HFFc6 (cell line): Measurements from ENCODE around the gene SLC28A2. TPM values are rescaled to one million over a fixed set of nuclear protein-coding genes. Genes with fewer than 3 reads are reported as not detected.

Experiments used
- DNase-seq: peaks from one replicate; pipeline ENCODE4 v3.0.0-alpha.2; 2018
- H3K27ac Mint-ChIP-seq: 2 replicates; pipeline ENCODE4 v1.8.0; 2020; ENCODE audit warnings: mild to moderate bottlenecking, mixed read lengths
- H3K27me3 Mint-ChIP-seq: 2 replicates; pipeline ENCODE4 v1.8.0; 2021; ENCODE audit warnings: mild to moderate bottlenecking, moderate library complexity, mixed read lengths; ENCODE audit not compliant: insufficient read depth
- H3K36me3 Mint-ChIP-seq: 2 replicates; pipeline ENCODE4 v1.8.0; 2021; ENCODE audit warnings: low read depth, mixed read lengths
- H3K4me1 Mint-ChIP-seq: 2 replicates; pipeline ENCODE4 v1.8.0; 2020; ENCODE audit warnings: low read depth, mixed read lengths
- H3K4me3 Mint-ChIP-seq: 2 replicates; pipeline ENCODE4 v1.8.0; 2020; ENCODE audit warnings: mild to moderate bottlenecking, moderate library complexity, mixed read lengths
- H3K9me3 Mint-ChIP-seq: 2 replicates; pipeline ENCODE4 v1.8.0; 2020; ENCODE audit warnings: mild to moderate bottlenecking, mixed read lengths
- total RNA-seq, 6 experiments: library from RNA; stranded (reverse); fragmentation: NEBNext Ultra II Directional; extraction: Animal tissue kit (Norgen Biotek cat#: 25700); gene quantifications; 2 replicates in 1 of 6; 3 replicates in 5 of 6; pipeline ENCODE4 v1.2.3, GENCODE V29; 2021
- TF ChIP-seq, protein P1 (sequence below): fragments of 200-600 bp; sonication (generic); IDR thresholded peaks from 2 replicates; pipeline ENCODE4 v1.5.0; 2021; ENCODE audit warnings: antibody characterized with exemption, mild to moderate bottlenecking

SLC28A2 gene
- total RNA-seq, 6 experiments from 2014 or later, result not detected

DNA sequence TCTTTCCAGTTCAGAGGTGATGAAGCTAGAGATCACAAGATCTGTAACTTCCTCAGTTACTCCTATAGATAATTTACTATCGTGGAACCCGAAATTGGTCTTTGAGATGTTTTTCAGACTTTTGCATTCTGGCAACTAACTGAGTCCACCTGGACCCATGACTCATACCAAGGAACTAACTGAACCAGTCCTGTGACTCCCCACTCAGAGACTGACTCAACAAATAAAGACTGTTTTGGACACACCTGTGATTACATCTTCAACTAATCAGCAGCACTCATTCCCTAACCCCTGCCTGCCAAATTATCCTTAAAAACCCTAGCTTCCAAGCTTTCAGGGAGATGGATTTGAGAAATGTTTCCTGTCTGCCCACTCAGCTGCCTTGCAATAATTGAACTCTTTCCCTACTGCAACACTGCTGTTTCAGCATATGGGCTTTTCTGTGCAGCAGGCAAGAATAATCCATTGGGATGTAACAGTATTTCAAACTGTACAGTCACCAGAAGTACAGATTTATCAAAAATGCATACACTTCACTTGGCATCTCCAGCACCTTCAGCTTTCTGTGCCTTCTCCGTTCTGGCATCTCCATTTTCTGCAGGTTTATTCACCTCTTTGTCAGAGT, 68.7 kb downstream of the SLC28A2 start:
- peaks cover 16% of the 10 kb centered on the region; the same call in 1 of the 2 replicates for H3K27me3 Mint-ChIP-seq
- no peaks in the 10 kb centered on the region for H3K4me1 Mint-ChIP-seq
- H3K36me3 Mint-ChIP-seq, result no peaks in the 10 kb centered on the region
- H3K27ac Mint-ChIP-seq, result no peak overlapping the region
- no peaks in the 10 kb centered on the region for H3K9me3 Mint-ChIP-seq
- no peak overlapping the region for H3K4me3 Mint-ChIP-seq
- DNase-seq, result no peak
- TF ChIP-seq, protein P1, sequence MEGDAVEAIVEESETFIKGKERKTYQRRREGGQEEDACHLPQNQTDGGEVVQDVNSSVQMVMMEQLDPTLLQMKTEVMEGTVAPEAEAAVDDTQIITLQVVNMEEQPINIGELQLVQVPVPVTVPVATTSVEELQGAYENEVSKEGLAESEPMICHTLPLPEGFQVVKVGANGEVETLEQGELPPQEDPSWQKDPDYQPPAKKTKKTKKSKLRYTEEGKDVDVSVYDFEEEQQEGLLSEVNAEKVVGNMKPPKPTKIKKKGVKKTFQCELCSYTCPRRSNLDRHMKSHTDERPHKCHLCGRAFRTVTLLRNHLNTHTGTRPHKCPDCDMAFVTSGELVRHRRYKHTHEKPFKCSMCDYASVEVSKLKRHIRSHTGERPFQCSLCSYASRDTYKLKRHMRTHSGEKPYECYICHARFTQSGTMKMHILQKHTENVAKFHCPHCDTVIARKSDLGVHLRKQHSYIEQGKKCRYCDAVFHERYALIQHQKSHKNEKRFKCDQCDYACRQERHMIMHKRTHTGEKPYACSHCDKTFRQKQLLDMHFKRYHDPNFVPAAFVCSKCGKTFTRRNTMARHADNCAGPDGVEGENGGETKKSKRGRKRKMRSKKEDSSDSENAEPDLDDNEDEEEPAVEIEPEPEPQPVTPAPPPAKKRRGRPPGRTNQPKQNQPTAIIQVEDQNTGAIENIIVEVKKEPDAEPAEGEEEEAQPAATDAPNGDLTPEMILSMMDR, result no peak

DNA sequence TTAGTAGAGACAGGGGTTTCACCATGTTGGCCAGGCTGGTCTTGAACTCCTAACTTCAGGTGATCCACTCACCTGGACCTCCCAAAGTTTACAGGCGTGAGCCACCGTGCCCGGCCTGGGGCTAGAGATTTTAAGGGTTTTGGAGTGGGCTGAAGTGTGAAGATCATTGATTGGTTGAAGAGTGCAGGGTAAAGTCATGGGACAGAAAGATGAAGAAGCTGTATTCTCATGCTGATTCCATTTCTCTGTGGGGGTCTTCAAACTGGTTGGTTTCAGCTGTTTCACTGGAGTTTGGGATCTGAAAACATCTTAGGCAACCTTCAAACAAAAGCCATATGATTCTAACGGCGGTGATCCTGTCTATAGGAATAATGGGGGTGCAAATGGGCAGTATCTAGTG, 74.2 kb downstream of the SLC28A2 start:
- Mint-ChIP-seq H3K4me3 (no peak overlapping the region), H3K27ac (no peak overlapping the region), H3K27me3 (peaks cover 13% of the 10 kb centered on the region), H3K9me3 (no peaks in the 10 kb centered on the region), H3K4me1 (no peaks in the 10 kb centered on the region), H3K36me3 (no peaks in the 10 kb centered on the region)
- DNase-seq, result no peak
- TF ChIP-seq, protein P1, result no peak

DNA sequence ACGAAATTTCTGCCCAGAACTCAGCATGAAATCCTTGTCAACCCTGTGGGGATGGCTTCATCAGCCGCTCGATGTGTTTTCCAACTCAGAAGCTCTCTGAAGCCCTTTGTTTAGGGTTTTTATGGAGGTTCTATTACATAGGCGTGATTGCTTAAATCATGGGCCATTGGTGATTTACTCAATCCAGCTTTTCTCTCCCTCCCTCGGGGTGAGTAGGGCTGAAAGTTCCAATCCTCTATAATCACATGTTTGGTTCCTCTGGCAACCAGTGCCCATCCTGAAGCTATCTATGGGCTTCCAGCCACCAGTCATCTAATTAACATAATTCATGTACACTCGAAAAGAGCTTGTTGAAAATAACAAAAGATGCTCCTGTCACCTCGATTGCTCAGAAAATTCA, 74.7 kb downstream of the SLC28A2 start:
- DNase-seq, result no peak
- TF ChIP-seq, protein P1, result no peak
- Mint-ChIP-seq H3K4me1 (no peaks in the 10 kb centered on the region), H3K36me3 (no peaks in the 10 kb centered on the region), H3K27me3 (peaks cover 13% of the 10 kb centered on the region), H3K4me3 (no peak overlapping the region), H3K27ac (no peak overlapping the region), H3K9me3 (no peaks in the 10 kb centered on the region)

Other genes with a start within 250 kb of the SLC28A2 start
- gene SORD, start 229.0 kb upstream of the SLC28A2 start, total RNA-seq, result 10 to 100 TPM; 13.7 to 19.0 (median 16.7) TPM
- not detected for gene DUOX2, start 138.1 kb upstream of the SLC28A2 start, total RNA-seq
- not detected for gene DUOXA2, start 137.9 kb upstream of the SLC28A2 start, total RNA-seq
- gene DUOXA1, start 122.4 kb upstream of the SLC28A2 start, total RNA-seq, result under 1 TPM in 3 of 6 experiments, not detected in 3; 0.09 to 0.31 (median 0.16) TPM
- under 1 TPM in 5 of 6 experiments, not detected in 1; 0.02 to 0.26 (median 0.12) TPM for gene DUOX1, start 122.2 kb upstream of the SLC28A2 start, total RNA-seq
- 1 to 10 TPM; 2.1 to 3.1 (median 2.1) TPM for gene SHF, start 64.3 kb upstream of the SLC28A2 start, total RNA-seq
- gene GATM, start 126.3 kb downstream of the SLC28A2 start, total RNA-seq, result under 1 TPM in 3 of 6 experiments, not detected in 3; 0.14 to 0.38 (median 0.14) TPM